ENCODE data around the gene SH3RF1. TPM values are rescaled to one million over a fixed set of nuclear protein-coding genes. Genes with fewer than 3 reads are reported as not detected.

Gene SH3RF1
- total and polyA plus RNA-seq, 2 of the 8 experiments (the other 6 are each of a cell fraction or from before 2014, with no cell fraction given): 6.9 to 15.1 TPM

- TF ChIP-seq CHD7 (IDR thresholded peaks at IDR 0.05; ENCODE audit: insufficient replicate concordance, low read length) (no peak), CTCF (IDR thresholded peaks at IDR 0.05; ENCODE audit: control extremely low read depth in 1 of 3, insufficient read depth in 1 of 3, low read depth in 1 of 3, low read length in 3 of 3) (no peak), SP2 (IDR thresholded peaks at IDR 0.05; ENCODE audit: low read length) (no peak), NRF1 (IDR thresholded peaks at IDR 0.05; ENCODE audit: low read depth, low read length) (no peak), TCF12 (IDR thresholded peaks at IDR 0.05; ENCODE audit: low read depth, low read length) (no peak), BRCA1 (IDR thresholded peaks at IDR 0.05; ENCODE audit: low read depth, low read length) (no peak), POU5F1 (IDR thresholded peaks at IDR 0.05; ENCODE audit: low read depth, low read length) (no peak)
- TF ChIP-seq, protein P1, sequence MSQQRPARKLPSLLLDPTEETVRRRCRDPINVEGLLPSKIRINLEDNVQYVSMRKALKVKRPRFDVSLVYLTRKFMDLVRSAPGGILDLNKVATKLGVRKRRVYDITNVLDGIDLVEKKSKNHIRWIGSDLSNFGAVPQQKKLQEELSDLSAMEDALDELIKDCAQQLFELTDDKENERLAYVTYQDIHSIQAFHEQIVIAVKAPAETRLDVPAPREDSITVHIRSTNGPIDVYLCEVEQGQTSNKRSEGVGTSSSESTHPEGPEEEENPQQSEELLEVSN (IDR thresholded peaks at IDR 0.05): no peak
These were observed 87.2 kb downstream of the SH3RF1 start (continued) for GRCh38 chr4:169183581-169183980.
